ENCODE measurements around the gene RAP1GAP.
A peak's percentile ranks its signal among the peaks of the same experiment; 100 is the strongest.

The RAP1GAP gene

GRCh38 chr1:21624571-21625389, 44.4 kb downstream of the RAP1GAP start:
- no peak for DNase-seq

GRCh38 chr1:21623410-21623961, 45.7 kb downstream of the RAP1GAP start:
- DNase-seq: no peak

GRCh38 chr1:21622466-21623315, 46.5 kb downstream of the RAP1GAP start:
- DNase-seq: no peak

DNA sequence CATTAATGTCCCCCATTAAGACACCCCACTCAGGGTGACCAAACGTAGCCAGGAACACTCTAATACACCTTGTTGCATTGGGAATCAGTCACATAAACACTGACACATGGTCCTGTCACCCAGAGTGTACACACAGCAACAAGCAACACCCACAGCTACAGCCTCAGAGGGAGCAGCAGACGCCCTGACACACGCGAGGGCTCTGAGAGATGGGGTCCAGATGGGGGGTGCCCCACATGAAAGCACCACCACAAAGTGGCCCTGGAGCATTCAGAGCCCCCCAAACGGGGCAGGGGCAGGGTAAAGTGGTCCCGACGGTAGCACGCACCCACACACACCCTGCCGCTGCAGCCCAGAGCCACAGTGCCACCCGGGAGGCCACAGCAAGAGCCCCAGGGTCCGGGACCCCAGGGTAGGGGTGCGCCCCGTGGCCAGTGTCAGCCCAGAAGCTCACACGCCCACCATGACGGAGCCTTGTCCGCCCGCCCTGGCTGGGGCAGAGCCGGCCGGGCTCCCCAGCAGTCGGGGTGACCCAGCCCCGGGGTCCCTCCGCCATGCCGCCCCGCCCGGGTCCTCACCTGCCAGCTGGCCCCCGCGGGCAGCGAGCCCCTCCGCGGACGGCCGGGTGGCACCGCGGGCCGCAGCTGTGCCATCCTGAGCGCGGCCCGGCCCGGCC, 47.3 kb downstream of the RAP1GAP start:
- no peak for DNase-seq

DNA sequence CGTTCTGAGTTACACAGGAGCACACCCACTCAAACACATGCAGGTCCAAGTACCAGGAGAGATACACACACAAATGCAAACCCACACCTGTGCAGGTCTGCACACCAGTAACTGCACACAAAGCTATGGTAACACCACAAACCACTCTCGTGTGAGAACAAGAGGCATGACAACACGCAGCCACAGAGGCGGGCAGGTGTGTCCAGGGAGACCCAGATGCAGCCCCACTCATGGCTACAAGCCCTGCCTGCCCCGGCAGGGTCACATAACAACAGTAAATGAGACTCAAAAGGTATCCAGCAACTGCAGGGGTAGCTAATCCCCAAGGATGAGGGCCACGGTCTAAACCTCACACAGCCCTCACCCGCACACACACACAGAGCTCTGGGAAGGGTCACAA, 48.1 kb downstream of the RAP1GAP start:
- no peak for DNase-seq

GRCh38 chr1:21620496-21620895, 48.7 kb downstream of the RAP1GAP start:
- DNase-seq: no peak

- no peak for DNase-seq
These were observed 49.1 kb downstream of the RAP1GAP start for GRCh38 chr1:21620011-21620410.

- no peak for DNase-seq
These were observed 49.7 kb downstream of the RAP1GAP start for GRCh38 chr1:21619375-21619947.

GRCh38 chr1:21618561-21619374, 50.4 kb downstream of the RAP1GAP start:
- DNase-seq: peak; percentile 82

DNA sequence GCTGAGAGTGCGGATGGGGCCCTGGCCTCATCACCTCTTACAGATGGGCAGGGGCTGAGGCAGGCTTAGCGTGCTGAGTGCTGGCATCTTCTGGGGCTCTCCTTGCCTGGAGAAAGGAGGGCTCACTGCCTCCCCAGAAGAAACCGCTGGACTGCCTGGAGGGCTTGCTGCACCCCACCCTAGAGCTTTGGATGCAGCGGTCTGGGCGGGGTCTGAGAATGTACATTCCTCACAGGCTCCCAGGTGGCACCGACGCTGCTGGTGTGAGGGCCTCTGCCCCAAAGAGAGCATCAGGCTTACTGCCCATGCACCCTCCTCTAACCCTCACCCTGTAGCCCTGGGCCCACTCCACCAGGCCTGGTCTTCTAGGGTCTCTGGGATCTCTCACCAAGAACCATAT, 51.1 kb downstream of the RAP1GAP start:
- DNase-seq: no peak

DNA sequence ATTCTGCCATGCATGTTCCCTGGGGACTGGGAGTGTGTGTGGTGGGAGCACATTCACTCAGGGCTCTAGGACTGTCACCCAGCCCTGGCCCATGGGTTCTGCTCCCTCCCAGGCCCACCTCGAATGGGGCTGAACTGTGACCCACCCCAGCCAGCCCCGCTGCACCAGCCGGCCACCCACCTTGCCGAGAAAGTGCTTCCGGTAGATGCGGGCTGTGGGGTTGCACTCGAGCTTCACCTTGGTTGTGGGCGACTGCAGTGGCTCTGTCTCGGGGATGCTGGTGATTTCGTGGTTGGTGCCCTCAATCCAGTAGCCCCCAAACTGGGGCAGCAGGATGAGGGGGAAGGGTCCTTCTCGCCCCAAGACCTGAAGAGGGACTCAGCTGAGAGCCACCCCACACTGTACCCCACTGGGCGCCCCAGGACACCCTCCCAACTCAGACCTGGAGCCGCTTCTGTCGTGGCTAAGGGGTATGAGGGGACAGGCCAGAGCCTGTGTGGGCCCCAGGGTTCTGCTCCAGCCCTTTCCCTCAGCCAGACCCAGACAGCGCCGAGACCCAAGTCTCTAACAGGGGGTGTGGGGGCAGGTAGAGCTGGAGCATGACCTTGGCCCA, 51.9 kb downstream of the RAP1GAP start:
- DNase-seq: no peak

- DNase-seq: peak; percentile 43
These were observed 52.8 kb downstream of the RAP1GAP start for GRCh38 chr1:21616372-21616771.

- DNase-seq: no peak
These were observed 54.6 kb downstream of the RAP1GAP start for GRCh38 chr1:21614419-21615115.

DNA sequence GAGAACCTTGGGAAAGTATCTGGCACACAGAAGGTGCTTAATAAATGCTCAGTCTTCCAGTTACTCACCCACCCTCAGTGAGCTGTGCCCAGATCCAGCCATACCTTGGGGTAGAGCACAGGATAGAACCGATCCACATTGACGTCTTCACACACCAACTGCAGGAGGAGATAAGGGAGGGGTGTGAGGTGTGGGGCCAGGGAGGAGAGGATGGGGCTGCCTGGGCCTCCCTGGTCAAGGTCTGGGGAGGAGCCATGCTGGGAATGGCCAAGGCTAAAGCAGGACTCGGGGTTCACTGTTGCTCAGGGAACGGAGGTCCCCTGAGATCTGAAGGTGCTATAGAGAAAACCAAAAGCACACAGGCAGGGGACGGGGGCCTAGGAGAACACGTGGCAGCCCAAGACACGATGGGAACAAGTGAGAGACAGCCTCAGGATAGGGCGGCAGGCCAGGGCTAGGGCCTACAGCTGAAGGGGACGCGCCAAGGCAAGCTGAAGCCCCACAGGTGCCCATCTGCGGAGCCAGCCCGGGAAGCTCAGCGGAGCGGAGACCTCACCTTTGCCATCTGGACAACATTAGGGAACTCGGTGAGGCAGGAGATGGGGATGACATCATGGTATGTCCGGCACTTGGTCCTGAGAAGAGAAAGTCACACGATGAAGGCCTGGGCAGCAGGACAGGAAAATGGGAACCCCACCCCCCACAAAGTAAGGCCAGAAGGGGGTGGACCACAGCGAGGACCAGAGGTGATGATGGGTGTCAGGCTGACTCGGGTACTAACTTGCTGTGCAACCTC, 55.9 kb downstream of the RAP1GAP start:
- peak; percentile 45 for DNase-seq

DNA sequence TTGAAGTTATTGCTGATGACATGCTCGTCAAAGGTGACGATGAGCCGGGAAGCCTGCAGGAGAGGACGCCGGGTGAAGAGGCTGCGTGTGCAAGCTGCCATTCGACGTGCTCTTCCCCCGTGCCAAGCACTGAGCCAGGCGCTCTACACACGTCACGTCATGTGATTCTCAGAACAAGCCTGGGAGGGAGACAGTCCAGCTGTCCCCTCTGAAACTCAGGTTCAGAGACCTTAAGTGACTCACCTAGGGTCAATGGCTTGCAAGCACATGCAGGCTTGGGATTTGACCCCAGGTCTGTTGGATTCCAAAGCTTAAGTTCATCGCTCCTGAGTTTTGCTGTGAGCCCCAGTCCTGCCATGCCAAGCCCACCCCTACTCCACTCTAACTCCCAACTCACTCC, 57.1 kb downstream of the RAP1GAP start:
- no peak for DNase-seq

DNA sequence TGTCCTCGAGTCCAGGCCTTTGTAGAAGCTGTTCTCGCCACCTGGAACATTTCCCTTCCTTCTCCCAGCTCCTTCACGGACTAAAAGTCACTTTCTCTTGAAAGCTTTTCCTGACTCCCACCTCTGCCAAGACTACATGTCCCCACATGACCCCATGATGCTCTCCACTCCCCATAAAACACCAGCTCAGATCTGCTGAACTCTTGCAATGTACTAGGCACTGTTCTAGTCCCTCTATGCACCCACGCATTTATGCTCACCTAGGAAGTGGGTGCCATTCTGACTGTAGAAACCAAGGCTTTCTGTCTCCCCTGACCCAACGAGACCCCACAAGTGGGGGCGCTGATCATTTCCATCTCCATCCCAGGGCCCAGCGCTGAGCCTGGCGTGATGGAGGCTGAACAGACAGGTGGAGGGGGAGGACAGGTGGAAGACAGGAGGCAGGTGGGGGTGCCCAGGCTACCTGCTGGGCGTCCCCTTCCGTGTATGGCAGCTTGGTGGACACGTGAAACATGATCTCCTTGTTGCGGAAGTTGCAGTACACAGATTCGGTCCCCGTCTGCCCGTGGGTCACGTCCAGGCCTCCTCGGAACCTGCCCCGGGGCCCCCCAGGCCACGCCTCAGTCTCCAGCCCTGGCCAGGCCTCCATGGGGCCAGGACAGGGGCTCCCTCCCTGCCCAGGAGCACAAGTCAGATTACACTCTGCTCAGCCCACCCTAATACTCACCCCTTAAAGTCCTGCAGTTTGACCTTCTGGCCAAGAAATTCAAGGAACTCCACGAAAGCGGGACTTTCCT, 58.0 kb downstream of the RAP1GAP start:
- no peak for DNase-seq

- no peak for DNase-seq
These were observed 59.1 kb downstream of the RAP1GAP start for GRCh38 chr1:21610027-21610426.

GRCh38 chr1:21608798-21609197, 60.4 kb downstream of the RAP1GAP start:
- peak; percentile 26 for DNase-seq
